Muscle of leg (tissue), 11 donors: ENCODE results near the gene SYCP3. TPM values are rescaled to one million over a fixed set of nuclear protein-coding genes. Genes with fewer than 3 reads are reported as not detected.

Experiments used
- DNase-seq: peaks from one replicate; pipeline ENCODE4 v3.0.0; 2013
- H3K27ac ChIP-seq: one replicate; pipeline ENCODE4 v1.5.1; 2013; ENCODE audit warnings: mild to moderate bottlenecking, low read length, control low read depth
- H3K27me3 ChIP-seq: one replicate; pipeline ENCODE4 v1.6.1; 2013; ENCODE audit warnings: low read length; ENCODE audit not compliant: control insufficient read depth, insufficient read depth
- H3K36me3 ChIP-seq: one replicate; pipeline ENCODE4 v1.6.1; 2013; ENCODE audit warnings: low read length; ENCODE audit not compliant: control insufficient read depth, insufficient read depth
- H3K4me1 ChIP-seq: one replicate; pipeline ENCODE4 v1.6.1; 2013; ENCODE audit warnings: low read length; ENCODE audit not compliant: control insufficient read depth, insufficient read depth
- H3K4me3 ChIP-seq: one replicate; pipeline ENCODE4 v1.5.1; 2013; ENCODE audit warnings: low read length, control low read depth
- H3K9me3 ChIP-seq: replicated peaks from 2 replicates; pipeline ENCODE4 v1.6.1; 2013; ENCODE audit warnings: low read depth, low read length; ENCODE audit not compliant: control insufficient read depth
- WGBS: methylation state at CpG from one replicate; pipeline ENCODE4 v1.1.5; 2013; ENCODE audit warnings: missing lambda C conversion rate; ENCODE audit not compliant: insufficient coverage; 5-methylcytosine and 5-hydroxymethylcytosine counted together
- polyA plus RNA-seq, 8 donors: library from polyadenylated mRNA; unstranded; fragments of 120-200 nt; gene quantifications; one replicate each; pipeline versions ENCODE4 v1.2.1 to v1.2.3, GENCODE V29; 2013; ENCODE audit warnings: inconsistent platforms in 1 of 8, low replicate concordance in 1 of 8; ENCODE audit not compliant: insufficient read length in 8 of 8, insufficient read depth in 1 of 8
- total RNA-seq: library from RNA; stranded (reverse); fragments of 120-200 nt; gene quantifications from one replicate; pipeline ENCODE4 v1.2.4, GENCODE V29; 2013

Gene SYCP3
- total and polyA plus RNA-seq, 9 donors, result 0.13 to 1.3 (median 0.67) TPM

DNA sequence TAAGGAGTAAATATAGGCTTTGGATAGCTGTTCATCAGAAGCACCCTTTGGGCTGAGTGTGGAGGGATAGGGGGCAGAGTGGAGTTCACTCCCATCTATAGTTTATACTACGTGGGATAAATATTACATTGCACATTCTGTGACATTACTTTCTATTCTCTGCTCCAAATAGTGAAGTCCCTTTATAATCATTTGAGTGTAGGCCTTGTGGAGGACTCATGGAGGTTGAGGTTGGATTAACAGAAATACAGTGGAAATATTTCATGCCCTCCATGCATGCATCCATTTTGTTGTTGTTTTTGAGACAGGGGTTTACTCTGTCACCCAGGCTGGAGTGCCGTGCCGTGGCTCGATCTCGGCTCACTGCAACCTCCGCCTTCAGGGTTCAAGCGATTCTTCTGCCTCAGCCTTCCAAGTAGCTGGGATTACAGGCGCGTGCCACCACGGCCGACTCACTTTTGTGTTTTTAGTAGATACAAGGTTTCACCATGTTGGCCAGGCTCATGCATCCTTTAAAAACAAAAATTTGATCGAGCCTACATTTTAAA lies 40.4 kb downstream of the SYCP3 start:
- peak; percentile 42 for DNase-seq
- H3K27ac ChIP-seq, result peak overlapping the region; percentile 79
- no peaks in the 10 kb centered on the region for H3K27me3 ChIP-seq
- peaks cover 2% of the 10 kb centered on the region for H3K9me3 ChIP-seq
- H3K4me3 ChIP-seq, result peak overlapping the region; percentile 78
- peaks cover 17% of the 10 kb centered on the region for H3K4me1 ChIP-seq
- H3K36me3 ChIP-seq, result no peaks in the 10 kb centered on the region
- 65% methylated on average over 6 of the region's 12 CpGs for WGBS

DNA sequence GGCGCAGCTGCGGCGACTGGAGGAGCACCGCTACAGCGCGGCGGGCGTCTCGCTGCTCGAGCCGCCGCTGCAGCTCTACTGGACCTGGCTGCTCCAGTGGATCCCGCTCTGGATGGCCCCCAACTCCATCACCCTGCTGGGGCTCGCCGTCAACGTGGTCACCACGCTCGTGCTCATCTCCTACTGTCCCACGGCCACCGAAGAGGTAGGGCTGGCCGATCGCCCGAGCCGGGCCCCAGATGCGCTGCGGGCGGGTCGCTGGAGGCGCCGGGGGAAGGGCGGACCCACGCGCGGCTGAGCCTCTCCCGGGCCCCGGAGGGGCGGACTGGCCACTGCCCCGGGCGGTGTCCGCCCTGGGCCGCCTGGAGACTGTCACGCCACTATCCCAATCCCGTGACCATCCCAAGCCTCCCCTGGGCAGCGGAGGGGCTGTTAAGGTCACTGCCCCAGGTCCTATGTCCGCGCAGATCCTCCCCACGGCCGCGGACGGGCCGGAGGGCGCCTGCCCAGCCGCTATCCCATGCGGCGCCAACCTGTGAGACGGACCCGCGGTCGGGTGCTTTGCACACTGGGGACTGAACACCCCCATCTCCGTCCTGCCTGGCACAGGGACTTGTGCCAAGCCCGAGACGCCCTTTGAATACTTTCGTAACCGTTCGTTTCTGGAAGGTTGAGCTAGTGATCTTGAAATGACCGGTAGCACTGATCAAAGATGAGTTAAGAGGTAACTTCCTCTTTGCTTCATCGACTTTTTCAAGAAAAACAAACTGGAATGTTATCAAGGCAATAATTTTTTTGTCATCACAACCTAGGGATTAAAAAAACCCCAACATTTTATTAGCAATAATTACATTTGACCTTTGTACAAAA lies 41.1 kb downstream of the SYCP3 start:
- DNase-seq, result peak; percentile 67
- Histone ChIP-seq H3K27me3 (no peaks in the 10 kb centered on the region), H3K4me3 (peak overlapping the region; percentile 78), H3K4me1 (peaks cover 17% of the 10 kb centered on the region), H3K36me3 (no peaks in the 10 kb centered on the region), H3K9me3 (peaks cover 2% of the 10 kb centered on the region), H3K27ac (peak overlapping the region; percentile 79)
- WGBS, result under 1% methylated on average over 66 of the region's 67 CpGs

DNA sequence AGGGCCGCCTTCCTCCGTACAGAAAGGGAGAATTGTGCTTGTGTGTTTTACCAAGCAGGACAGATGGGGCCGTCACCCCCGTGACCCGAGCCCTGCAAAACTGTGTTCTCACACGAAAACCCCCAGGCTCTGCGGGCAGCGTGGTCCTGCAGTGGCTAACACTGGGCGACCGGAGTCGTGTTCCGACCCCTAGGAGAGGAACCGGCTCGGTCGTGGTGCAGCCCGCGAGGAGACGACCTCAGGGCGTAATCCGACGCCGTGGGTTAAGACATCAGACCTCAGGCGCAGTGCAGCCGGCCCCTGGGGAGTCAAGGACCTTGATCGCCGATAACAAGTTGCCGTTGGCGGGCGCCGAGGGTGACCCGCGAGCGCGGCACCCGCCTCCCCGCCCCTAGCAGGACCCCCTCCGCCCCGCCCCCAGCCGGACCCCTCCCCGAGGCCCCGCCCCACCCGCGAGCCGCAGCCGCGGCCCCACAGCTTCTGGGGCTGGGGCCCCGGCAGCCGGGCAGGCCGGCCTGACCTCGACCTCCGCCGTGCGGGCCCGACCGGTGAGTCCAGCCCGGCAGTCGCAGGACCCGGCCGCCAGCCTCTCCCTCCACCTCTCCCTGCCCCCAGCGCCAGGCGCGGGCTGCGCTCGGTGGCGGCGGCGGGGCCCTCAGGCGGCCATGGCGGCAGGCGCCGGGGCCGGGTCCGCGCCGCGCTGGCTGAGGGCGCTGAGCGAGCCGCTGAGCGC lies 41.9 kb downstream of the SYCP3 start, which contains the start of gene CHPT1:
TSS of gene CHPT1 (plus strand) at position 444 of the 733 bp plus-strand sequence. CDS start at position 666, 222 bp downstream.
- H3K4me1 ChIP-seq, result peaks cover 17% of the 10 kb centered on the region
- under 1% methylated on average over 68 of the region's 80 CpGs for WGBS
- peak within 1 kb of the TSS; percentile 78 for H3K4me3 ChIP-seq

DNA sequence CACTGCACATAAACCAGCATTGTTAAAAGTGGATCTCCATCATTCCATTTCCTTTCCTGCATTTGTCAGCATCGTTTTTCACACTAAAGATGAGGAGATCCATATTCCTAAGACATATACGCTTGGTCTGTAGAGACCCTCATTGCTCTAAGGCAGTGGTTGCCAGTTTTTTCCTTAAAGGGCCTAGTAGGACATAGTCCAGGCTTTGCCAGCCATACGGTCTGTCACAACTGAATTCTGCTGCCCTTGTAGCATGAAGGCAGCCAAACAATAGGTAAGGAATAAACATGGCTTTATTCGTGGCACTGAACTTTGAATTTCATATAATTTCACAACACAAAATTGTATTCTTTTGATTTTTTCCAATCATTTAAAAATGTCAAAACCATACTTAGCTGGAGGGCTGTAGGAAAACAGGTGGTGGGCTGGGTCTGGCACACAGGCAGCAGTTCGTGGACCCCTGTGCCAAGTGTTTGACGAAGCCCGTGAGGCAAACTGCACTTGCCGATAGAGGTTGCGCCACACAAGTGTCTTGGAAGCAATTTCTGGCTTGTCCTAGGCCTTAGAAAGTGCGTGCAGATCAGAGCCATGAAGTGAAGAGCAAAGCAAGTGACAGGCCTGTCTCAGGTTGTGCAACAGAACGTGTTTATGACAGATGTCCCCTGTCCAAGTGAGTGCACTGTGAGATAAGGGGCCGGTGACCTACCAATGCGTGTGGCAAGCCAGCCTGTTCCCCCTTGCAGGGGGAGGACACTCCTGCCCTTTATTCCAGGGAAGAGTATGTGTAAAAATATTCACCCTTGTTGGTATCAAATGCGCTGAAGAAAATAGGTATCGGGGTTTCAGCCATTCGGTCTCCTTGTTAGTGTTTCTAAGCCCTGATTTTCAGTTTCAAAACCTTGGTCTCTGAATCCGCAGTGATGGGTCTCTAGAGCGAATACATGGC lies 42.7 kb downstream of the SYCP3 start:
- H3K4me3 ChIP-seq, result peak overlapping the region; percentile 78
- peaks cover 2% of the 10 kb centered on the region for H3K9me3 ChIP-seq
- H3K27me3 ChIP-seq, result no peaks in the 10 kb centered on the region
- no peaks in the 10 kb centered on the region for H3K36me3 ChIP-seq
- 37% methylated on average over 17 of the region's 18 CpGs for WGBS
- H3K4me1 ChIP-seq, result peaks cover 17% of the 10 kb centered on the region
- peak overlapping the region; percentile 78 for H3K27ac ChIP-seq
- DNase-seq, result peak; percentile 50

More for the DNA sequence above, 41.9 kb downstream of the SYCP3 start, which contains the start of gene CHPT1:
- DNase-seq, result peak; percentile 72
- Histone ChIP-seq H3K9me3 (peaks cover 2% of the 10 kb centered on the region), H3K27ac (peak within 1 kb of the TSS; percentile 79), H3K27me3 (no peaks in the 10 kb centered on the region), H3K36me3 (no peaks in the 10 kb centered on the region)

DNA sequence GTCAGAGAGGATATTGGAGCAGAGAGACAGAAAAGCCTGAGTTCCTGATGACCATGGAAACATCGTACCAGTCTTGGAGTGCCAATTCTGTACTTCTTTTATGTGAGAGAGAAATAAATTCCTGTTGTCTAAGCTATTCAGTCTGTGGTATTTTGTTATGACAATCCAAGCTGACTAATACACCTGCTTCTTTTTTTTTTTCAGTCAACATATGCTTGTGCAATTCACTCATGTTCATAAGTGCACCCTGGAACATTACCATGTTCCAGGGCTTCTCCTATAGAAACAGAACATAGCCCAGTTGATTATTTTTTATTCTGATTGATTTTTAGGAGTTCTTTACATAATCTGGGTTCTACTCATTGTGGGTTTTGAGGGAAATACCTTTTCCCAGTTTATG lies 43.6 kb downstream of the SYCP3 start:
- WGBS, result no CpG with 5 or more reads among the region's 1 CpG
- no peak overlapping the region for H3K4me3 ChIP-seq
- H3K27ac ChIP-seq, result no peak overlapping the region
- H3K27me3 ChIP-seq, result no peaks in the 10 kb centered on the region
- no peak for DNase-seq
- H3K36me3 ChIP-seq, result no peaks in the 10 kb centered on the region
- H3K4me1 ChIP-seq, result peaks cover 17% of the 10 kb centered on the region
- H3K9me3 ChIP-seq, result peaks cover 2% of the 10 kb centered on the region

DNA sequence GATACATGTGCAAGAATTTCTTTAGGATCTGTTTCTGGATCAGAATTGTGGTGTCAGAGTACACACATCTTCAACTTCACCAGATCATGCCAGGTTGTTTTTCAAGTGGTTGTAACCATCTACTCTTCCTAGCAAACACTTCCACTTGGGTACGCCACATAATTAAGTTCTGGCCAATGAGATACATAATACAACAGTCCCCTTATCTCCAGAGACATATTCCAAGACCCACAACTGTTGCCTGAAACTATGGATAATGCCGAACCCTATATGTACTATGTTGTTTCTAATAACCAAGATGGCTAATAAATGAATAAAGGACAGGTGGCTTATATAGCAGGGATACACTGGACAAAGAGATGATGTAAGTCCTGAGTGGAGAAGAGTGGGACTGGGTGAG lies 44.3 kb downstream of the SYCP3 start:
- no peak overlapping the region for H3K4me3 ChIP-seq
- H3K27me3 ChIP-seq, result no peaks in the 10 kb centered on the region
- H3K36me3 ChIP-seq, result no peaks in the 10 kb centered on the region
- peaks cover 17% of the 10 kb centered on the region for H3K4me1 ChIP-seq
- H3K27ac ChIP-seq, result no peak overlapping the region
- H3K9me3 ChIP-seq, result peaks cover 2% of the 10 kb centered on the region
- no CpG with 5 or more reads among the region's 2 CpGs for WGBS
- no peak for DNase-seq

DNA sequence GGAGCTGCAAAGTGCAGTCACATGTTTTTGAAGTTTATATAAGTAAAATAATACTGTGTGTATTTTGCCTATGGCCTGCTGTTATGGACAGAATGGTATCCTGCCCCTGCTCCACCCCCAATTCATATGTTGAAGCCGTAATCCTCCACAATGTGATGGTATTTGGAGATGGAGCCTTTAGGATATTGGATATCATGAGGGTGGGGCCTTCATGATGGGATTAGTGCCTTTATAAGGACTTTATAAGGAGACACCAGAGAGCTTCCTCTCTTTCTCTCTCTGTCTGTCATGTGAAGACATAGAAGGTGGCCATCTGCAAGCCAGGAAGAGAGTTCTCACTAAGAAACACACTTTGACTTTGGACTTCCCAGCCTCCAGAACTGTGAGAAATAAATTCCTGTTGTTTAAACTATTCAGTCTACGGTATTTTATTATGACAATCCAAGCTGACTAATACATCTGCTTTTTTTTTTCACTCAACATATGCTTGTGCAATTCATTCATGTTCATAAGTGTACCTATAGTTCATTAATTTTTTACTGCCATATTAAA lies 44.9 kb downstream of the SYCP3 start:
- WGBS, result no CpG with 5 or more reads among the region's 2 CpGs
- no peak overlapping the region for H3K27ac ChIP-seq

DNA sequence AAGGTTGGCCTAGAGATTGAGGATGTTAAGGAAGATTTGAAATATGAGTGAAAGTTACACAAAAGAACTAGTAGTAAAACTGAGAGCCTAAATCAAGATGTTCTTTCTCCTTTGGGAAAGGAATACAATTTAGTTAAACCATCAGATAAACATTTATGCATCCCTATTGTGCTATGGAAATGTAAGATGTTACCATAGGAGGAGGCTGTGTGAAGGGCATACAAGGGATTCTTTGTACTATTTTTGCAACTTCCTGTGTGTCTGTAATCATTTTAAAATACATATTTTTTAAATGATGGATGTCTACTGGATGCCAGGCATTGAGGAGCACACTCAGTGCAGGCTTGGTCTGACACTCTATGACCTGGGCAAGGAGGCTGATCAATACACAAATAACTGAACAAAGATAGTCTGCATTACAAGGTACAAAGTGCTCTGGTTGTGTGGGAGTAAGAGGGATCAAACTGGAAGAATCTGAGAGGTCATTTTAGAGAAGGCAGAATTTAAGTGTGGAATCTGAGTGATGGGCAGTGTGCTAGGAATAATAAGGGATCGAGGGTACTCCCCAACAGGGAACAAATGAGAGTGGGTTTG lies 47.7 kb downstream of the SYCP3 start:
- Histone ChIP-seq H3K4me3 (no peak overlapping the region), H3K27ac (no peak overlapping the region), H3K9me3 (peaks cover 2% of the 10 kb centered on the region), H3K27me3 (no peaks in the 10 kb centered on the region), H3K4me1 (peaks cover 6% of the 10 kb centered on the region), H3K36me3 (peaks cover 1% of the 10 kb centered on the region)
- WGBS, result 90% methylated on average over 1 of the region's 1 CpG
- DNase-seq, result no peak

More for the DNA sequence above, 44.9 kb downstream of the SYCP3 start:
- DNase-seq, result no peak
- H3K9me3 ChIP-seq, result peaks cover 2% of the 10 kb centered on the region
- no peaks in the 10 kb centered on the region for H3K36me3 ChIP-seq
- H3K4me3 ChIP-seq, result no peak overlapping the region
- peaks cover 17% of the 10 kb centered on the region for H3K4me1 ChIP-seq
- no peaks in the 10 kb centered on the region for H3K27me3 ChIP-seq

DNA sequence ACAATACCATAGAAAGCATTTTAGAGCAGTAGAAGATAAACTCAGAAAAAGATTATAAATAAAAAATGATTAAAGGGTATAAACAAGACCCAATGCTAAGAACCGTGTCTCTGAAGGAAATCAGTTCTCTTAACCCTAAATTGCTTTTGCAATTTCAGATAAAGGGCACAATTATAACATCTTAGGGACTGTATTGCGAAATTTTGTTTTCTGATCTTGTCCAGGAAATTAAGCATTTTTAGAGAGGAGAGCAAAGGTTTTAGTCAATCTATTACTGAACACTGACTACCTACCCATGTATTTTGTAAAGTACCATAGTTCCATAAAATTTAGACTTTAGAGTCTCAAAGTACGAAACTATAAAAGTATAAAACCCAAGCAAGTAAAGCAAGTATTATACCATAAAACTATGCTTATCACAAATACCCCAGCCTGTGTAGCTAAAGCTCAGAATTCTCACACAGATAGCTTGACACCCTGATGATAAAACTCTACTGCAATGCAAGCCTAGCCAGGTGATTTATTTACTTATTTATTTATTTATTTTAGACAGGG lies 48.6 kb downstream of the SYCP3 start:
- H3K4me3 ChIP-seq, result no peak overlapping the region
- no peaks in the 10 kb centered on the region for H3K27me3 ChIP-seq
- no CpG with 5 or more reads among the region's 3 CpGs for WGBS
- H3K27ac ChIP-seq, result no peak overlapping the region
- peaks cover 4% of the 10 kb centered on the region for H3K36me3 ChIP-seq
- peaks cover 2% of the 10 kb centered on the region for H3K4me1 ChIP-seq
- DNase-seq, result no peak
- peaks cover 2% of the 10 kb centered on the region for H3K9me3 ChIP-seq
